GM19035 (cell line): ENCODE results near the gene PGBD5.
"Not testable (repeated sequence)": the region's sequence is repeated elsewhere in the genome, so short reads cannot be mapped to it uniquely, and the experiment has no call there.

Source experiments
- ATAC-seq: cut with Tn5 transposase; IDR thresholded peaks from one replicate; pipeline ENCODE4 v1.9.1; 2021; ENCODE audit not compliant: unreplicated experiment

Gene PGBD5

DNA sequence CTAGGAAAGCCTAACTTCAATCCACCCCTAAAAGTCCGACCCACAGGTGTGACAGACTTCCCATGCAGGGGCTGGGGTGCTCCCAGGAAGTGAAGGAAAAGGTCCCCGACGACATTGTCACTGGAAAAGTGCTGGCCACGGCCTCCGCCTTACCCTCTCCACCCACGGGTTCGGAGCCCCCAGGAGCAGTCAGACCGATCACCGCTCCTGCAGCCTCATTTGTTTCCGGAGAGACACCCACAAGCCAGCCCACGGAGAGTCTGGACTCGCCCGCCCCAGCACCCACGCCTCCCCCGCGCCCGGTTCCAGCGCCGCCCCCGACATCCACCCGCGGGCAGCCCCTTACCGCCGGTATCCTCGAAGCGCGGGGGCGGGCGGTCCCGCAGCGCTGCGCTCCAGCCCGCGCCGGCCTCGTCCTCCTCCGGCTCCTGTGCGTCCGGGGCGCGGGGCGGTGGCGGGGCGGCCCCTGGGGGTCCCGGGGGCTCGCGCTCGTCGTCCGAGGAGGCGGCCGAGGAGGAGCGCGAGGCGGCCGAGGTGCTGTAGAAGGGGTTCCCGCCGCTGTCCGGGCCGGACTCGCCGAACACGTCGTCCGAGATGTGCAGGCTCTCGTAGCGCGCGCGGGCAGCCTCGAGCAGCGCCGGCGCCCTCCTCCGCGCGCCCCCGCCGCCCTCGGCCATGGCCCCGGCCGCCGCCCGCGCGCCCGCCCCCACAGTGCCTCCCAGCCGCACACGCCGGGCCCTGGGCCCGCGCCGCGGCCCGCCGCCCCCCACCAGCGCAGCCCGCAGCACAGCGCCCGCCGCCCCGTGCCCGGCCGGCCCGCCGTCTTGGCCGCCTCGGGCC lies 660 bp downstream of the PGBD5 start:
- ATAC-seq: peak; percentile 5

DNA sequence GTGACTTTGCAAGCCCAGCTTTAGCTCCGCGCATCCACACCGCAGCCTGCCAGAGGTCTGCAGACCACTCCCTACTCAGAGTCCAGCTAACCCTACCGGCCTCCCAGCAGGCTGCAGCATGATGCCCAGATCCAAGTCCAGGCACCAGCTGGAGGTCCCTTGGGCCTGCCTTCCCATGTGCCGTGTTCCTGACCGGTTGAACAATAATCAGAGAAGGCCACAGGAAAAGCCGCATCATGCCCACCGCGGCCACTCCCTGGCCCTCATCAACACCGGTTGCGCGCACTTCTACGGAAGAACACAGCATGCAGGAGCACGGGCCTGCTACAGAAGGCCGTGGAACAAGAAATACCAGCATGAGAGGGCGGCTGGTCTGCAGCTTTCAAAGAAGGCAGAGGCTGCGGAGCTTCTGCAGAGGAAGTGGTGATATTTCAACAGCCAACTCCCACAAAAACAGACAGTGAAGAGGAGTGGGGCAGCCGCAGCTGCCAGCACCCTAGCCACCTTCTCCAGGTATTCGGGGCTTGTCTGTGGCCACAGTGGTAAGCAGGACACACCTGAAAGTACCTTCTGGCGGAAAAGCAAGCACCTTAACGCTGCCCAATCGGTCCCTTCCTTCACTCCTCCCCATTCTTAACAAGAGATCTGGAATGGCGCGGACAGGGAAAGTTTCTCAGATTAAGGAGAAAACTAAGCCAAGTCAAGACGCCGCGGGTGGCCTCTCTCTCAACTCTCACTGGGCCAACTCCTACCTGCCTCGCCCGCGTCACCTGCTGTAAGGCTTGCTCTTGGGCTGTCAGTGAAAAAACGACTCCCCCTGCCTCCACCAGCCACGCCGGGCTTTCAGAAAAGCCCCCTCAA lies 1.5 kb downstream of the PGBD5 start:
- no peak for ATAC-seq

- ATAC-seq: no peak
These were observed 2.2 kb downstream of the PGBD5 start for GRCh38 chr1:230423951-230424350.

GRCh38 chr1:230423261-230423660 lies 2.9 kb downstream of the PGBD5 start:
- ATAC-seq: no peak

DNA sequence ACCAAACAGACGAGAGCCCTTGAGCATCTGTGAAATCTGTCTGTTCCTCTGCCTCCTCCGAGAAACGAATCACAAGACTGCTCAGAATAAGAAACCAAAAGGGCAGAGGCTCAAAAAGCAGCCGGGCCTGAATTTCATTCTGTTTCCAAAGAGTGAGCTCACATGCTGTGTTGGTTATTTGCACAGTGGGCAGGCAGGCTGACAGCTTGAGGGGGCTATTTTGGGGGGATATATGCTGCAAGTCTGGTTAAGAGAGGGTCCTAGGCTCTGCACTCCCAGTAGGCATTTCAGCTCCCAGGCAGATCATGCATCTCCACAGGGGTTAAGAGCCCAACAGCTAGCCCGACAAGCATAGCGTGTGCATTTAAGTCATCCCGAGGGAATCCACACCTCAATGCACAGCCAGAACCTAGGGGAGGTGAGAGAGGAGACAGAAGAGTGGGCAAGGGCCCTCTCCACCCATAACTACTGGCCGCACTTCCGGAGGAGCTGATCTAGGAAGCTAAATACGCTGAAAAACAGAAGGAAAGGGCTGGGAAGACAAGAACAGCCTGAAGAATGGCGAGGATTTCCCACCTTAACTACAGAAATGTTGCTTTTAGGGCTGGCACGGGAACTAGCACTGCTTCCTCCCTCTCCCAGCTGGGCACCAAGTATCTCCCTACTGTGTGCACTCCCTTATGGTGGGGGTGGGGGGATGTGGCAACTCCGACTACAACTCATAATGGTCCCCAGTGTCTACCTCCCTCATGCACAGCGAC lies 3.7 kb downstream of the PGBD5 start:
- ATAC-seq: no peak

- no peak for ATAC-seq
These were observed 4.7 kb downstream of the PGBD5 start for GRCh38 chr1:230421481-230421880.

GRCh38 chr1:230420372-230420771 lies 5.8 kb downstream of the PGBD5 start:
- ATAC-seq: not testable (repeated sequence)

GRCh38 chr1:230416430-230416829 lies 9.7 kb downstream of the PGBD5 start:
- no peak for ATAC-seq

GRCh38 chr1:230415405-230416132 lies 10.6 kb downstream of the PGBD5 start:
- ATAC-seq: no peak

DNA sequence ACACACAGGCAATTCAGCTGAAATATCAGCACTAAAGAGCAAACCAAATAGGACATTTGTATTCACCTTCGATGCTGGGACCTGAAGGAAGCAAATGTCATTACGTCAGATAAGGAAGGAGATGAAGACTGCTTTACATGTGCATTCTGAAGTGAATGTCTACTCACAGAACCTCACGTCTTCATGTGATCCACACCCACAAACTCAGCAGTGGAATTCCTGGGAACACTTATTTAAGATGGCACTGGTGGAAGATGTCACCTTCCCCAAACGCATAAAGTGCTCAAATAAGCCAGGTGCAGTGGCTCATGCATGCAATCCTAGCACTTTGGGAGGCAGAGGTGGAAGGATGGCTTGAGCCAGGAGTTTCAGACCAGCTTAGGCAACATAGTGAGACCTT lies 11.4 kb downstream of the PGBD5 start:
- ATAC-seq: no peak

DNA sequence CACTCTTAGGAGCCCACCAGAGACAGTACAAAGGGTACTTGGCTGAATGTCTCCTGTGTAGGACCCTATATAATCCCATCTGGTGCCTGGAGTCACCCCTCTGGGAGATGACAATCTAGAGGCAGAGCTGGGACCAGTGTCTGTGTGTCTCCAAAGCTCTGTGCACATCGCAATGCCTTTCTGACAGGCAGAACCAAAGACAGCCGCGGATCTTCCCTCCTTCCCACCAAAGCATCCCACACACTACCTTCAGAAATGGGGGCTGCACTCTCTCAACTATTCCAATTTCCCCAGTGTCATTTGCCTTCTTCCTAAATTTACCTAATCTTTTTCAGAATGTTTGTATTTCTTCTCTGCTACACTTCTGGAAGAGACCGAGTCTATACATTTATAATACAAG lies 12.0 kb downstream of the PGBD5 start:
- no peak for ATAC-seq

DNA sequence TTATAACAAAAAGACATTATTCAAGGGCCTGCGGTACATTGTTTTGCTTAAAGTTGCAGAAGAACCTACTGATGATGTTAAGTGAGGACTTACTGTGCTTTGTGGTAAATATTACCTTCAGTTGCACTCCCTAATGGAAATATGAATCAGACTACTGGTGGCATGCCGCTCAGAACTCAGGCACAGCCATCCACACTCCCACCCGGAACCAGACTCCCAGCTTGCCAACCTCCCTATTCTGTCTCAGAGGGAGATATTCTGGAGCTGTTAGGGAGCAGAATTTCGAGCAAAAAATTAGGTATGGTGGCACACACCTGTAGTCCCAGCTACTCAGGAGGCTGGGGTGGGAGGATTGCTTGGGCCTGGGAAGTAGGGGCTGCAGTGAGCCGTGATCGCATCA lies 13.1 kb downstream of the PGBD5 start:
- ATAC-seq: no peak

GRCh38 chr1:230408971-230409370 lies 17.2 kb downstream of the PGBD5 start:
- ATAC-seq: no peak

DNA sequence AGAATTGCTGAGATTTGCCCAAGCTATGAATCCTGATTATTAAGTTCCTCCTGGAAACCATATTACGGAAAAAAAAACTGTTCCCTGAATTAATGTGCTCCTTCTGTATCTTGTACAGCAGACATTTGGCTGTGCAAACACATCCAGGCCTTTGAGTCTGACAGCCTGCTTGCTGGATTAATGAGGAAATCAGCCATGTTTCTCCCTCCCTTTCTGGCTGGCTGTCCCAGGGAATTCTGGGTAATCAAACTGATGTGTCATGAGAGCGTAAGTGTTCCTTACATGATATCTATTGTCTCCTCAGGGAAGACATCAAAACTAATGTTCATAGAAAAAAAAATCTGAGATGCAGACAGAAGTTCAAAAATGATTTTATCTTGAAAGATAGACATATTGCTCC lies 18.8 kb downstream of the PGBD5 start:
- ATAC-seq: no peak

DNA sequence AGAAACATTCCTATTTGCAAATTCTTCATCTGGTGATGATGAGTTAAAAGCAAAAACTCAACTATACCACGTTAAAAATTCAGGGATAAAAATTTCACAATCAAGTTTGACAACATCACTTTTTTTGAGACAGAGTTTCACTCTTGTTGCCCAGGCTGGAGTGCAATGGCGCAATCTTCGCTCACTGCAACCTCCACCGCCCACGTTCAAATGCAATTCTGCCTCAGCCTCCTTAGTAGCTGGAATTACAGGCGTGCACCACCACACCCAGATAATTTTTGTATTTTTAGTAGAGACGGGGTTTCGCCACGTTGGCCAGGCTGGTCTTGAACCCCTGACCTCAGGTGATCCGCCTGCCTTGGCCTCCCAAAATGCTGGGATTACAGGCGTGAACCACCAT lies 19.4 kb downstream of the PGBD5 start:
- not testable (repeated sequence) for ATAC-seq

GRCh38 chr1:230403442-230403841 lies 22.7 kb downstream of the PGBD5 start:
- no peak for ATAC-seq

DNA sequence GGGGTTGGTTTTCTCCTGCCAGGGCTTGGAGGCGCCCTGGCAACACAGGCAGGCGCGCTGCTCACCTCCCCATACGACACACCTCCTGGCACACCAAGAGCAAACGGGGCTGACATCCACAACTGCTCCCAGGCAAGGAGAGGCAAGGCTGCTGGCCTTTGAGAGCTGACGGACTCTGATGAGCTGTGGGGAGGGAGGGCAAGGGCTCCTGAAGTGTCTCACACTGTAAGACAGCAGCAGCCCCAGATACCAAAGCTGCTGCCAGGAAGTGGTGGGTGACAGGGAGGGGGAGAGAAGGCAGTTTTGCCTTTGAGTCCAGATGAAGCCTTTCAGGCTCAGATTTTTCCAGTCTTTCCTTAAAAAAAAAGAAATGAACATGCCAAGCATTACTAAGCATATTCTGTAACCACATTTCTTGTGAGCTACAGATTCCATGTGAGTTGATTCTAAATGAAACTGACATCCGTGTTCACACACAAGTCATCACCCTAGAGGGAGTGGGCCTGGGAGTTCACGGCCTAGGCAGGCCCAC lies 24.3 kb downstream of the PGBD5 start:
- ATAC-seq: no peak

GRCh38 chr1:230401101-230401500 lies 25.0 kb downstream of the PGBD5 start:
- ATAC-seq: no peak

- no peak for ATAC-seq
These were observed 26.2 kb downstream of the PGBD5 start for GRCh38 chr1:230400007-230400344.

DNA sequence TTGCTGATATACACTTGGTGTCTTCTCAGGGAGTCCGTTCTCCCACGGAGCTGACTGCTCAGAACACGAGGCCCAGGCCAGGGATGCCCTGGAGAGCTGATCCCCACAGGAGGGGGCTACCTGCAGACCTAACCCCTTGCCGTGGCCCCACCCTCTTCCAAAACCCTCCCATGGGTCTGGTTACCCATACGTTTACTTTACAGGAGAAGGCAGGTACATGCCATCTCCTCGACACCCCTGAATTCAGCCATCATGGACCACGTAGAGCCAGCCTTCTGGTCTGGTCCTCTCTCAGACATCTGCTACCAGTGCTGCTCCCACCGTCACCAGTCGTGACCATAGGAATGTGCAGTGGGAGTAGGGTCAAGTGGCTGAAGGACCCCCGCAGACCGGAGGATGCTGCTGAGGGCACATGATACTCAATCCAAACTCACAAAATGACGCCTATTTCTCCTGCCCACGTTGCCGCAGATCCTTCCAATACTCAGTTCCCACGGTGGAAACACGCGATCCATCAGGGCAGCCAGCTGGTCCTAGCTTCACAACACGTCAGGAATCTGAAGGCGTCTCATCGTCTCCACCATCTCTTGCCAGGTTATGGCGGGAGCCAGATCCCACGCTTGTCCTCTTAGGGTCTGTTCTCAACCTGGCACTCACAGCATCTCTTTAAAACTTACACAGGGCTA lies 26.7 kb downstream of the PGBD5 start:
- no peak for ATAC-seq
